Ovary (tissue), 9 donors: ENCODE results near the gene PIK3AP1. TPM values are rescaled to one million over a fixed set of nuclear protein-coding genes. Genes with fewer than 3 reads are reported as not detected.

ENCODE experiments used
- DNase-seq, 5 donors: peaks; one replicate each; pipeline ENCODE4 v3.0.0-alpha.2; 2019 to 2020
- H3K27ac ChIP-seq, 2 donors: fragments of 200-600 bp; one replicate each; pipeline versions ENCODE4 v1.5.1 to v1.8.0; 2019 to 2022
- H3K27me3 ChIP-seq: fragments of 200-600 bp; one replicate; pipeline ENCODE4 v1.8.0; 2022
- H3K36me3 ChIP-seq: fragments of 200-600 bp; sonication (generic); one replicate; pipeline ENCODE4 v1.5.1; 2019
- H3K4me1 ChIP-seq: one replicate; pipeline ENCODE4 v1.8.1; 2013; ENCODE audit warnings: mild to moderate bottlenecking, moderate library complexity; ENCODE audit not compliant: insufficient read depth
- H3K4me3 ChIP-seq: fragments of 200-600 bp; sonication (generic); one replicate; pipeline ENCODE4 v1.5.1; 2017
- H3K9me3 ChIP-seq, 2 donors: fragments of 200-600 bp in 1 of 2; sonication (generic) in 1 of 2; one replicate each; pipeline versions ENCODE4 v1.5.1 to v1.8.1; 2013 to 2019; ENCODE audit warnings: mild to moderate bottlenecking in 1 of 2, moderate library complexity in 1 of 2
- CTCF ChIP-seq, 3 donors: fragments of 450-650 bp in 2 of 3; fragments of 200-600 bp in 1 of 3; IDR thresholded peaks; one replicate each; pipeline versions ENCODE4 v1.5.1 to v1.8.0; 2016 to 2022; ENCODE audit warnings: antibody characterized with exemption in 3 of 3, mild to moderate bottlenecking in 1 of 3
- EP300 ChIP-seq: sonication (generic); formaldehyde crosslinking; IDR thresholded peaks from one replicate; pipeline ENCODE4 v1.6.1; 2017; ENCODE audit warnings: antibody characterized with exemption
- POLR2A ChIP-seq: fragments of 450-650 bp; IDR thresholded peaks from one replicate; pipeline ENCODE4 v1.6.1; 2017; ENCODE audit warnings: antibody characterized with exemption, mild to moderate bottlenecking, moderate library complexity
- WGBS, 3 donors: extraction: QIAGEN DNeasy Blood & Tissue Kit in 1 of 3; methylation state at CpG; one replicate each; pipeline versions ENCODE4 v1.1.5 to v1.1.7; 2013 to 2017; 5-methylcytosine and 5-hydroxymethylcytosine counted together
- intact Hi-C, 4 donors: fragments of 100-400 bp; cut with DNase I; formaldehyde crosslinking; loops; one replicate each; pipeline versions ENCODE4 v1.11.0 to v1.15.1; 2022 to 2023
- polyA plus RNA-seq, 2 donors: library from polyadenylated mRNA; stranded (reverse); fragments of 200-250 nt in 1 of 2; fragments of 350-450 nt in 1 of 2; fragmentation: Illumina TruSeq in 1 of 2; extraction: RNeasy Lipid Tissue Mini Kit (QIAGEN cat#74804) in 1 of 2; gene quantifications; one replicate each; pipeline ENCODE4 v1.2.3, GENCODE V29; 2013 to 2014
- total RNA-seq, 7 donors: library from RNA; depleted of rRNA in 2 of 7; stranded (reverse); fragments of >200 nt in 2 of 7; fragmentation: NEBNext Ultra II Directional in 3 of 7; extraction: Animal tissue kit (Norgen Biotek cat#: 25700) in 3 of 7; gene quantifications; one replicate each; pipeline versions ENCODE4 v1.1.0 to v1.2.4, GENCODE V29; 2016 to 2023
- donor health status: DM: no; HTN: no; CAD: no; lungs with moderate emphysema.
- donor health status: DM: no; HTN: no; CAD: no.
- donor health status: Bipolar disorder and iron deficiency.
- donor health status: DM: yes; HTN: yes; CAD: no.
- donor health status: DM: no; HTN: no; CAD: no.
- donor health status: DM: yes; HTN: yes; CAD: no.

PIK3AP1 gene
- total and polyA plus RNA-seq, 9 donors: 2.5 to 14.2 (median 7.8) TPM

- intact Hi-C loops: loop anchor here in 2 of 4 donors (5.0 to 10.0 kb wide), 3 partner anchors 78 to 249 kb away; partner anchors contain the start of gene PIK3AP1 (in 2 of the 2)
- H3K9me3 ChIP-seq: no peaks in the 10 kb centered on the region
- H3K36me3 ChIP-seq: no peaks in the 10 kb centered on the region
- H3K27me3 ChIP-seq: no peaks in the 10 kb centered on the region
- H3K4me1 ChIP-seq: no peaks in the 10 kb centered on the region
- WGBS, 3 donors: 86 to 88% (median 86%) methylated on average over 9 of the region's 9 CpGs
- no peak for DNase-seq
- no peak overlapping the region for H3K27ac ChIP-seq
- TF ChIP-seq POLR2A (no peak), EP300 (no peak), CTCF (IDR thresholded peaks at IDR 0.05) (no peak)
- H3K4me3 ChIP-seq: no peak overlapping the region
Observed at GRCh38 chr10:96643920-96644319, 76.4 kb downstream of the PIK3AP1 start.

- Histone ChIP-seq H3K27me3 (no peaks in the 10 kb centered on the region), H3K9me3 (no peaks in the 10 kb centered on the region), H3K4me3 (no peak overlapping the region), H3K36me3 (no peaks in the 10 kb centered on the region), H3K27ac (no peak overlapping the region), H3K4me1 (no peaks in the 10 kb centered on the region)
- peak in 2 of 5 donors; percentile 52 to 70 for DNase-seq
- no peak for TF ChIP-seq POLR2A
- intact Hi-C loops: loop anchor here in 2 of 4 donors (5.0 to 10.0 kb wide), 3 partner anchors 79 to 248 kb away; partner anchors contain the start of gene PIK3AP1 (in 2 of the 2)
- WGBS, 3 donors: 59 to 62% (median 61%) methylated on average over 4 of the region's 4 CpGs
Observed at GRCh38 chr10:96642973-96643372, 77.3 kb downstream of the PIK3AP1 start.

- TF ChIP-seq EP300 (no peak), POLR2A (no peak), CTCF (IDR thresholded peaks at IDR 0.05) (no peak)
- H3K27ac ChIP-seq: peak overlapping the region in 1 of 2 donors; percentile 69
- no peaks in the 10 kb centered on the region for H3K9me3 ChIP-seq
- no peak overlapping the region for H3K4me3 ChIP-seq
- 38 to 47% (median 46%) methylated on average over 3 of the region's 3 CpGs for WGBS, 3 donors
- no peaks in the 10 kb centered on the region for H3K36me3 ChIP-seq
- no peaks in the 10 kb centered on the region for H3K27me3 ChIP-seq
- DNase-seq: no peak
- intact Hi-C loops: loop anchor here in 2 of 4 donors (5.0 to 10.0 kb wide), 3 partner anchors 80 to 248 kb away; partner anchors contain the start of gene PIK3AP1 (in 2 of the 2)
- H3K4me1 ChIP-seq: no peaks in the 10 kb centered on the region
Observed at GRCh38 chr10:96642530-96642929, 77.8 kb downstream of the PIK3AP1 start.

- no peaks in the 10 kb centered on the region for H3K36me3 ChIP-seq
- DNase-seq: peak; percentile 54 to 67 (median 64)
- WGBS, 3 donors: 28 to 40% (median 35%) methylated on average over 12 of the region's 12 CpGs
- intact Hi-C loops: loop anchor here in 2 of 4 donors (5.0 to 10.0 kb wide), 3 partner anchors 81 to 247 kb away; partner anchors contain the start of gene PIK3AP1 (in 2 of the 2)
- no peaks in the 10 kb centered on the region for H3K27me3 ChIP-seq
- TF ChIP-seq POLR2A: no peak
- TF ChIP-seq CTCF (IDR thresholded peaks at IDR 0.05): no peak
- no peak for TF ChIP-seq EP300
- no peaks in the 10 kb centered on the region for H3K9me3 ChIP-seq
- H3K27ac ChIP-seq: peak overlapping the region in 1 of 2 donors; percentile 69
- no peak overlapping the region for H3K4me3 ChIP-seq
- no peaks in the 10 kb centered on the region for H3K4me1 ChIP-seq
Observed at GRCh38 chr10:96641396-96642295, 78.7 kb downstream of the PIK3AP1 start.
